ENCODE data around the gene BRD3.

The BRD3 gene

GRCh38 chr9:134031783-134032182 lies 36.0 kb downstream of the BRD3 start:
- no peak for FAIRE-seq
- DNase-seq (ENCODE audit: insufficient read length): no peak
- TF ChIP-seq POLR2AphosphoS5 (IDR thresholded peaks at IDR 0.05; ENCODE audit: low read depth, low read length): no peak
- no peak for TF ChIP-seq TAF1 (IDR thresholded peaks at IDR 0.05; ENCODE audit: borderline replicate concordance, low read depth, low read length)
- no peak for TF ChIP-seq POLR2A (IDR thresholded peaks at IDR 0.05; ENCODE audit: low read depth, low read length)

DNA sequence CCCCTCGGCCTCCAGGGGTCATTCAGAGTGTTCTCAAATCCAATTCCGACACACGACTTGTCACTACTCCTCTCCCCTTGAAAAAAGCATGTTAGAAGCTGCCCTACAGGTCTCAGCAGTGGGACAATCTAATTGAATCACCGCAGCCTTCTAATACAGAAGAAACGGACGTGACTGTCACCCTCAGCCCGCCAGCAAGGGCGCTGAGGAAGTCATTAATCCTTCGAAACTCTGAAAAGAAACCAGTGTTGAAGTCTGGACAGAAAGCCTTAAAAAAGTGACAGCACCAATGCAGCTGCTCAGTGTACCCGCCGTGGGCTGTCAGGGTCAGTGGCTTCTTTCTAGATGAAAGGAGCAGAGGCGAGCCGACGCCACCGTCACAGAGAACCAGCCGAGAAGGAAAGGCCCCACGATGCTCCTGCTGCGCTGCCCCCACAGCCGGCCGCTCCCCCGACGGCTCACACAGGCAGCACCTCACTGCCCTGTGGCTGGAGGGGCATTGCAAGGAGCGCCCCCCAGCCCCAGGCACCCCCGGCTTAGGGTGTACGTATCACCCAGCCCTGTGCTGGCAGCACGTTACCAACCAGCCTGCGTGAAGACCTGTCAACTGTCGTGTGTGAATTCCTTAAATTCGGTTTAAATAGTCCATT lies 36.9 kb downstream of the BRD3 start:
- FAIRE-seq (no peak), DNase-seq (ENCODE audit: insufficient read length) (no peak)
- no peak for TF ChIP-seq POLR2A (IDR thresholded peaks at IDR 0.05; ENCODE audit: low read depth, low read length)
- no peak for TF ChIP-seq POLR2AphosphoS5 (IDR thresholded peaks at IDR 0.05; ENCODE audit: low read depth, low read length)
- no peak for TF ChIP-seq TAF1 (IDR thresholded peaks at IDR 0.05; ENCODE audit: borderline replicate concordance, low read depth, low read length)

DNA sequence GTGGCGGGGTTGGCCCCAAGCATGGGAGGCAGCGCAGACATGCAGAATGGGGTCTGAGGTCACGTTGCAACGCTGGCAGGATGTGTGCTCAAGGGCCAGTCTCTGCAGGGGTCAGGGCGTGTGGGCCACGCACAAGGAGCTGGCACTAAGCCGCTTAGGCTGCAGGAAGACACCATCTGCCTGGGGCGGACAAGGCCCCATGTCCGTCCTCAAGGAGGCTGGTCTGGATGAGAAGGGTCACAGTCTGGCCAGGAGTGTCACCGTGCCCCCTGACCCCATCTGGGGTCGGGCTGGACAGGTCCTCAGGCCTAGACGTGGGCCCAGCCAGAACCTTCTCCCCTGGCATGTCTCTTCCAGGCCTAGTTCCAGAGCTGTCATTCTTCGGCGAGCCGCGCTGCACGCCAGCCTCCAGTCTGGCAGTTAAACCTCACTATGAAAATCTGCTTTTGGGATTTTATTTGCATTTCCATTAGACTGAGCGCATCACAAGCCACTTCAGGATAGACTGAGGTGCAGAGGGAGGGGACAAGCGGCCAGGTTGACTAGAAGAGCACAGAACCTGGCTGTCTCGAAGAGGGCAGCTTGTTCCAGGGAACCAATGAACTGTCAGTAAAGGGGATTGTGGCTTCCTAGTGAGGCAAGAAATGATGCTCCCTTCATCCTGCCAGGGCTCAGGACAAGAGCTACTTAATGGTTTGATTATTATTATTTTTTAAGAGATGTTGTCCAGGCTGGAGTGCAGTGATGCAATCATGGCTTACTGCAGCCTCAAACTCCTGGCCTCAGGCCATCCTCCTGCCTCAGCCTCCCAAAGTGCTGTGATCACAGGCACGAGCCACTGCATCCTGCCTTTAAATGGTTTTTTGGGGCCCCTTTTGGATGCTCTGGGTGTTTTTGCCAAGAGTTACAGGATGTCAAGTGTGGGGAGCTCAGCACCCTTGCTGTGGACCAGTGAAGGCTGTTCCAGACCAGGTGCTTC lies 38.3 kb downstream of the BRD3 start:
- no peak for FAIRE-seq
- no peak for DNase-seq (ENCODE audit: insufficient read length)
- TF ChIP-seq TAF1 (IDR thresholded peaks at IDR 0.05; ENCODE audit: borderline replicate concordance, low read depth, low read length) (no peak), POLR2AphosphoS5 (IDR thresholded peaks at IDR 0.05; ENCODE audit: low read depth, low read length) (no peak), POLR2A (IDR thresholded peaks at IDR 0.05; ENCODE audit: low read depth, low read length) (no peak)

- no peak for TF ChIP-seq POLR2A (IDR thresholded peaks at IDR 0.05; ENCODE audit: low read depth, low read length)
- no peak for TF ChIP-seq POLR2AphosphoS5 (IDR thresholded peaks at IDR 0.05; ENCODE audit: low read depth, low read length)
- TF ChIP-seq TAF1 (IDR thresholded peaks at IDR 0.05; ENCODE audit: borderline replicate concordance, low read depth, low read length): no peak
- DNase-seq (ENCODE audit: insufficient read length): no peak
- FAIRE-seq: no peak
These were observed 39.1 kb downstream of the BRD3 start for GRCh38 chr9:134028575-134029247.

DNA sequence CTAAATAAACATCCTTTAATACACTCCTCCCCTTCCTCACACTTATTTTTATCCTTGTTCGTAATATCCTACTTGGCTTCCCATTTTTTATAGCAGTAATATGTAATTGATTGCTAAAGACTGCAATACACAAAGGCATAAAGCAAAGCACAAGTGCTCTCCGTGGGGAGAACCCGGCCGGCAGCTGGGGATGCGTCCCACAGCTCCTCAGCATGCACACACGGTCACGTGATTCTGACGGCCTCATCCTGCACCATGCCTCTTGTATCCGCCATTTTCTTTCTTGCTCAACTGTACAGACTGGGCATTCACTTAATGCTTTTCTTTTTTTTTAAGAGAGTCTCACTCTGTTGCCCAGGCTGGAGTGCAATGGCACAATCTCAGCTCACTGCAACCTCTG lies 39.8 kb downstream of the BRD3 start:
- FAIRE-seq (no peak), DNase-seq (ENCODE audit: insufficient read length) (no peak)
- TF ChIP-seq POLR2A (IDR thresholded peaks at IDR 0.05; ENCODE audit: low read depth, low read length): no peak
- TF ChIP-seq POLR2AphosphoS5 (IDR thresholded peaks at IDR 0.05; ENCODE audit: low read depth, low read length): no peak
- TF ChIP-seq TAF1 (IDR thresholded peaks at IDR 0.05; ENCODE audit: borderline replicate concordance, low read depth, low read length): no peak

DNA sequence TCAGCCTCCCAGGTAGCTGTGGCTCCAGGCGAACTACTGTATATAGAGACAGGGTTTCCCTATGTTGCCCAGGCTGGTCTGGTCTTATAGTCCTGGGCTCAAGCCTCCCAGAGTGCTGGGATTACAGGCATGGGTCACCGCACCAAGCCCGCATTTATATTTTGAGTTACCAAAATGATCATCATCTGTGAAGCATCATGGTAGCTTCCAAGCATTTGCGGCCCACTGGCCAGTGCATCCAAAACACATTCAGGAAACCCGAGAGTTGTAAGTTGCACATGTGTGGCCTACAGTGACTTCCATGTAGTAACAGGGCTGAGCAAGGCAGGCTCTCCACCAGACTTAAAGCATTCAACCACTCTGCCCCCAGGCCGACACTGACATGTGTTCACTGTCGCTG lies 40.3 kb downstream of the BRD3 start:
- no peak for FAIRE-seq
- TF ChIP-seq TAF1 (IDR thresholded peaks at IDR 0.05; ENCODE audit: borderline replicate concordance, low read depth, low read length): no peak
- DNase-seq (ENCODE audit: insufficient read length): no peak

- no peak for FAIRE-seq
- TF ChIP-seq POLR2AphosphoS5 (IDR thresholded peaks at IDR 0.05; ENCODE audit: low read depth, low read length): no peak
- TF ChIP-seq TAF1 (IDR thresholded peaks at IDR 0.05; ENCODE audit: borderline replicate concordance, low read depth, low read length): no peak
- no peak for TF ChIP-seq POLR2A (IDR thresholded peaks at IDR 0.05; ENCODE audit: low read depth, low read length)
- DNase-seq (ENCODE audit: insufficient read length): no peak
These were observed 40.8 kb downstream of the BRD3 start for GRCh38 chr9:134026981-134027380.

GRCh38 chr9:134026581-134026980 lies 41.2 kb downstream of the BRD3 start:
- no peak for TF ChIP-seq POLR2AphosphoS5 (IDR thresholded peaks at IDR 0.05; ENCODE audit: low read depth, low read length)
- no peak for TF ChIP-seq TAF1 (IDR thresholded peaks at IDR 0.05; ENCODE audit: borderline replicate concordance, low read depth, low read length)
- FAIRE-seq: no peak

DNA sequence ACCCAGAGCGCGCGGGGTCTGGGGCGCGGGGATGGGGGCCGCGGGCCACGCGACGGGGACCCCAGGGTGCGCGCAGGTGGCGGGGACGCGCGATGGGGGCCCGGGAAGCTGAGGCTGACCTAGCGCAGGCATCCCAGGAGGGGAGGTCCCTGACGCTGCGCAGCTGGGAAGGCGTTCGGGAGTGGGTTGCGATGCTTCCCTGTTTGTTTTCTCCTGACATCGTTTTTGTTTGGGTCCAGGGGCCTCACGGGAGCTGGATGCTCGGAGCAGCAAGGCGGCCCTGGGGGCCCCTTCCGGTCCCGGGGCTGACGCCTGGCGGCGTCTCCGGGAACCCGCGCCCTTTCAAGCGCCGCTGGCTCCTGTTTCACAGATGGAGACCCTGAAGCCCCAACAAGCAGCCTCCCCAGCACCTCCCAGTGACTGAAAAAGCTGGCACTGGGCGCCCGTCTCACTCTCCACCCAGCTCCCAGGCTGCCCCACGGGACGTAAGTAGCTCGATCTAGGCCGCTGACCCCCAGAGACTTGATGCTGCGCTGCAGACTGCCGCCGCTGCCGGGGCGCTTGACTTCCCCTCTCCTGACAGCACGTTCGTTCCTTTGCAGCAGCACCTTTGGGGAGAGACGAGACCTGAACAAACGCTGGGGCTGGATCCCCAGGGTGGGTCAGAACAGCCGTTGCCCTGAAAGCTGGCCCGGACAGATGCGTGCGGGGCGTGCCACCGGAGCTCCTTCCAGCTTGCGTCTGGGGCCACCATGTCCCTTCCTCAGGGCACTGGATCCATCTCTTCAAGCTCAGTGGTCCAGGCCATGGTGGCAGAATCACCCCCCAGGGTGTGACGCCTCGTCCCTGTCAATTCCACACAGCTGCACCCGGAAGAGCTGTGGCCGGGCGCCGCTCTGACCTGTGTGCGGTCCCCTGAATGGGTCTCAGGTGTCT lies 42.0 kb downstream of the BRD3 start:
- TF ChIP-seq POLR2A (IDR thresholded peaks at IDR 0.05; ENCODE audit: low read depth, low read length) (no peak), POLR2AphosphoS5 (IDR thresholded peaks at IDR 0.05; ENCODE audit: low read depth, low read length) (no peak), TAF1 (IDR thresholded peaks at IDR 0.05; ENCODE audit: borderline replicate concordance, low read depth, low read length) (no peak)
- FAIRE-seq (no peak), DNase-seq (ENCODE audit: insufficient read length) (peak; percentile 74)

More at GRCh38 chr9:134026581-134026980, 41.2 kb downstream of the BRD3 start:
- no peak for DNase-seq (ENCODE audit: insufficient read length)

DNA sequence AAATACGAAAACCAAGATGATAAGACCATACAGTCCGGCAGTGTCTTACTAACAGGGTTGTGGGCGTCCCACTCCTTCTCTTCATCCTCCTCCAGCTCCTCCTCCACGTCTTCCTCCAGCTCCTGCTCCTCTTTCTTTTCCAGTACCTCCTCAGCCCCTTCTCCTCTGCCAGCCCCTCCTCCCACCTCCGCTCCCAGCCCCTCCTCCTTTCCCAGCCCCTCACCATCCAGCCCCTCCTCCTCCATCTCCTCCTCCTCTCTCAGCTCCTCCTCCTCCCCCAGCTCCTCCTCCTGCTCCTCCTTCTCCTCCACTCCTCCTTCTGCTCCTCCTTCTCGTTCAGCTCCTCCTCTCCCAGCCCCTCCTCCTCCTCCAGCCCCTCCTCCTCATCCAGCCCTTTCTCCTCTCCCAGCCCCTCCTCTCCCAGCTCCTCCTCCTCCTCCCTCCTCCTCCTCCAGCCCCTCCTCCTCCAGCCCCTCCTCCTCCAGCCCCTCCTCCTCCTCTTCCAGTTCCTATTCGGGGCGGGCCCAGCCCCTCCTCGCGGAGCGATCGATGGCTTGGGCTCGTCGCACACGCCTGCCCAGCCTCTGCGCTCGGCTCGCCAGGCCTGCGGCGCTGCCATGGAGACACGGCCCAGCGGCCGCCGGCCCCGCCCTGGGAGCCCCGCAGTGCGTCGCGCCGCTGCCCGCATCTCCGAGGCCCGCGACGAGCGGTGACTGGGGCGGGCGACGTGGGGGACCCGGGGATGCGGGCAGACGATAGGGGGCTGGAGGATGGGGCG lies 42.8 kb downstream of the BRD3 start, which contains the start of gene BRD3OS:
TSS of gene BRD3OS (plus strand) at position 654 of the 778 bp plus-strand sequence. CDS start 1,267 bp downstream, outside the sequence.
- peak; percentile 89 for DNase-seq (ENCODE audit: insufficient read length)
- peak; percentile 100 for FAIRE-seq
- TF ChIP-seq POLR2AphosphoS5 (IDR thresholded peaks at IDR 0.05; ENCODE audit: low read depth, low read length) (no peak), TAF1 (IDR thresholded peaks at IDR 0.05; ENCODE audit: borderline replicate concordance, low read depth, low read length) (no peak), POLR2A (IDR thresholded peaks at IDR 0.05; ENCODE audit: low read depth, low read length) (peak; percentile 20; the same call in 1 of the 2 replicates)

All from GM12892 (cell line).